Esophagus muscularis mucosa (tissue), 4 donors: Measurements from ENCODE around the gene ASS1. TPM values are rescaled to one million over a fixed set of nuclear protein-coding genes. Genes with fewer than 3 reads are reported as not detected.

Source experiments
- DNase-seq: peaks from one replicate; pipeline ENCODE4 v3.0.0-alpha.2; 2017; ENCODE audit errors: extremely low spot score
- H3K27ac ChIP-seq, 4 donors: fragments of 200-600 bp; sonication (generic); replicated peaks in 1 of 4; 1 replicate in 3 of 4; 2 replicates in 1 of 4; pipeline ENCODE4 v1.5.1; 2016 to 2019; ENCODE audit warnings: mild to moderate bottlenecking in 1 of 4
- H3K27me3 ChIP-seq, 4 donors: fragments of 200-600 bp; sonication (generic); one replicate each; pipeline versions ENCODE4 v1.5.1 to v1.6.0; 2016 to 2019
- H3K36me3 ChIP-seq, 4 donors: fragments of 200-600 bp; sonication (generic); one replicate each; pipeline ENCODE4 v1.5.1; 2016 to 2019
- H3K4me1 ChIP-seq, 4 donors: fragments of 200-600 bp; sonication (generic); one replicate each; pipeline ENCODE4 v1.5.1; 2016 to 2019
- H3K4me3 ChIP-seq, 4 donors: fragments of 200-600 bp; sonication (generic); 1 replicate in 2 of 4; 2 replicates in 2 of 4; pipeline ENCODE4 v1.5.1; 2016 to 2019; ENCODE audit warnings: mild to moderate bottlenecking in 4 of 4, moderate library complexity in 1 of 4
- H3K9me3 ChIP-seq, 4 donors: fragments of 200-600 bp; sonication (generic); 1 replicate in 3 of 4; 2 replicates in 1 of 4; pipeline ENCODE4 v1.5.1; 2016 to 2019
- EP300 ChIP-seq: sonication (generic); formaldehyde crosslinking; IDR thresholded peaks from one replicate; pipeline ENCODE4 v1.6.1; 2017; ENCODE audit warnings: antibody characterized with exemption
- POLR2A ChIP-seq: fragments of 450-650 bp; IDR thresholded peaks from one replicate; pipeline ENCODE4 v1.6.1; 2017; ENCODE audit warnings: antibody characterized with exemption, moderate library complexity, mild to moderate bottlenecking, low read depth
- POLR2AphosphoS5 ChIP-seq, 2 donors: sonication (generic); formaldehyde crosslinking; IDR thresholded peaks; one replicate each; pipeline ENCODE4 v1.6.1; 2017; ENCODE audit warnings: antibody characterized with exemption in 2 of 2
- WGBS: methylation state at CpG from one replicate; pipeline ENCODE4 v1.1.5; 2018; 5-methylcytosine and 5-hydroxymethylcytosine counted together
- intact Hi-C: fragments of 100-400 bp; cut with DNase I; formaldehyde crosslinking; loops from one replicate; pipeline ENCODE4 v1.15.1; 2023
- total RNA-seq, 4 donors: library from RNA; depleted of rRNA; stranded (reverse); fragments of >200 nt; gene quantifications; one replicate each; pipeline versions ENCODE4 v1.1.0 to v1.2.1, GENCODE V29; 2016
- TF ChIP-seq, protein P1 (sequence below), 3 experiments: fragments of 200-600 bp in 2 of 3; fragments of 450-650 bp in 1 of 3; sonication (generic) in 2 of 3; IDR thresholded peaks; one replicate each; pipeline ENCODE4 v1.5.1; 2017 to 2019; ENCODE audit warnings: antibody characterized with exemption in 3 of 3, mild to moderate bottlenecking in 2 of 3, moderate library complexity in 1 of 3

The ASS1 gene
- total RNA-seq, 4 donors from 2014 or later, result 67.7 to 113 (median 97.1) TPM

DNA sequence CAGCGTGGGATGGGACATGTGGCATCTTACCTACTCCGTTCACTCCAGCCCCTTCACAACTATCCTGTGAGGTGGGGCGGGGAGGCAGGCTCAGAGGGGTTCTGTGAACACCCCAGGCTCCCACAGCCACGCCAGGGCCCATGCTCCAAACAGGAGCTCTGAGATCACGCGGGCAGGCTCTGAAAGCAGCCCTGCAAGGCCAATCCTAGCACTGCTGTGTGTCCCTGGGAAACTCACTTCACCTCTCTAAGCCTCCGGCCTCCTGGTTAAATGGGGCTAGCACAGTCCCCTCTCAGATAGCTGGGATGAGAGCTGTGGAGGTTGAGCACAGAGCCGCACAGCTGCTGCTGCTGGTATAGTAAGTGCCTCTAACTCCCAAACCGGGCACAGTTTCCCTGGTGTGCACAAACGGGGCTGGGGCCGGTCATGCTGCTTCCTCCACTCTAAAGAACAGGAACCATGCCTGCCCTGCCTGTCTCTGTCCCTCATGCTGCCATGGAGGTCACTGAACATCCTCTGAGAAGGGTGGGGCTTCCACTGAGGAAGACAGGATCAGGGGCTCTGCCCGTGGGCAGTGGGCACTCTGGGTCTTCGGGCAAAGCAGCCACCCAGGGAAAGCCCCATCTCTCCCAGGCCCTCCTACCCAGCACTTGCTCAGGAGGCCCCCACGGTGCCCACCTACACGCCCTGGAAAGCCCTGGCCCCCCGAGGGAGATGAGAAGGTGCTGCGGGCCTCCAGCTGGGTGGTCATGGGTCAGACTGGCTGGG is 13.0 kb upstream of the ASS1 start:
- DNase-seq, result no peak
- Histone ChIP-seq H3K27ac (no peak overlapping the region), H3K4me3 (no peak overlapping the region), H3K4me1 (peaks cover 8 to 17% (median 15%) of the 10 kb centered on the region in 4 donors), H3K27me3 (peaks cover 0 to 20% (median 0%) of the 10 kb centered on the region in 4 donors), H3K36me3 (peaks cover 0 to 18% (median 7%) of the 10 kb centered on the region in 4 donors), H3K9me3 (no peaks in the 10 kb centered on the region)
- WGBS, result 93% methylated on average over 14 of the region's 17 CpGs
- intact Hi-C loops, result loop anchor here (10.0 kb wide), 1 partner anchor 187 kb away; no protein-coding TSS in a partner anchor
- TF ChIP-seq EP300 (no peak), POLR2A (no peak), POLR2AphosphoS5 (IDR thresholded peaks at IDR 0.05) (no peak)
- TF ChIP-seq, protein P1, sequence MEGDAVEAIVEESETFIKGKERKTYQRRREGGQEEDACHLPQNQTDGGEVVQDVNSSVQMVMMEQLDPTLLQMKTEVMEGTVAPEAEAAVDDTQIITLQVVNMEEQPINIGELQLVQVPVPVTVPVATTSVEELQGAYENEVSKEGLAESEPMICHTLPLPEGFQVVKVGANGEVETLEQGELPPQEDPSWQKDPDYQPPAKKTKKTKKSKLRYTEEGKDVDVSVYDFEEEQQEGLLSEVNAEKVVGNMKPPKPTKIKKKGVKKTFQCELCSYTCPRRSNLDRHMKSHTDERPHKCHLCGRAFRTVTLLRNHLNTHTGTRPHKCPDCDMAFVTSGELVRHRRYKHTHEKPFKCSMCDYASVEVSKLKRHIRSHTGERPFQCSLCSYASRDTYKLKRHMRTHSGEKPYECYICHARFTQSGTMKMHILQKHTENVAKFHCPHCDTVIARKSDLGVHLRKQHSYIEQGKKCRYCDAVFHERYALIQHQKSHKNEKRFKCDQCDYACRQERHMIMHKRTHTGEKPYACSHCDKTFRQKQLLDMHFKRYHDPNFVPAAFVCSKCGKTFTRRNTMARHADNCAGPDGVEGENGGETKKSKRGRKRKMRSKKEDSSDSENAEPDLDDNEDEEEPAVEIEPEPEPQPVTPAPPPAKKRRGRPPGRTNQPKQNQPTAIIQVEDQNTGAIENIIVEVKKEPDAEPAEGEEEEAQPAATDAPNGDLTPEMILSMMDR (IDR thresholded peaks at IDR 0.05), result no peak

DNA sequence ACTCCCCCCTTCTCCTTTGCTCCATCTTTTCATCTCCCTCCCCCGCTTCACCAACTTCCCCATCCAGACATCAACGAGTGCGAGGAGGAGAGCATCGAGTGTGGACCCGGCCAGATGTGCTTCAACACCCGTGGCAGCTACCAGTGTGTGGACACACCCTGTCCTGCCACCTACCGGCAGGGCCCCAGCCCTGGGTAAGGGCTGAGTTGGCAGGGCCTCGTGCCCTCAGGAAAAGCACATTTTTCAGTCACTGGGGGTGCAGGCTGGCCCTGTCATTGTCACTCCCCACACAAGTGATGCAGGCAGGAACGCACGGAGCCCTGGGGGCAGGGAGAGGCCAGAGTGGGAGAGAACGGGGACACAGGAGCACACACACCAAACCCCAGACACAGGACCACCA is 12.4 kb upstream of the ASS1 start:
- DNase-seq, result no peak
- Histone ChIP-seq H3K36me3 (peaks cover 0 to 18% (median 6%) of the 10 kb centered on the region in 4 donors), H3K27me3 (peaks cover 0 to 20% (median 0%) of the 10 kb centered on the region in 4 donors), H3K4me1 (peaks cover 7 to 17% (median 14%) of the 10 kb centered on the region in 4 donors), H3K9me3 (no peaks in the 10 kb centered on the region), H3K27ac (no peak overlapping the region), H3K4me3 (no peak overlapping the region)
- WGBS, result 83% methylated on average over 11 of the region's 11 CpGs
- TF ChIP-seq POLR2A (no peak), EP300 (no peak), POLR2AphosphoS5 (IDR thresholded peaks at IDR 0.05) (no peak)
- TF ChIP-seq, protein P1 (IDR thresholded peaks at IDR 0.05), result no peak
- intact Hi-C loops, result loop anchor here (10.0 kb wide), 1 partner anchor 188 kb away; no protein-coding TSS in a partner anchor

DNA sequence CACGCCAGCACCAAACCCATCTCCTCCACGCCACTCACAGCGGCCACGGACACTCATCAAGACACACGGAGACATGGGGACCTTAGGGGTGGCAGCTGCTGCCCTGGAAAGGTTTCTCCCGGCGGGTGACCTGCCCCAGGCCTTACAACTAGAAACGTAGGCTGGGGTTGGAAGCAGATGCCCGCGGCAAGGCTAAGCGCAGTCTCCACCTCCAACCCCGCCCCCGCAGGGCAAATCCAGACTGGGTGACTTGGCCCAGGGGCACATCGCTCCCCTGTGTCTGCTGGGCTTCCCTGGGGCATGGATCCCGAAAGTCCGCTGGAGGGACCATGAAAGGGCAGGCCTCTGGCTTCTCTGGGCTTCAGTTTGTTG is 12.0 kb upstream of the ASS1 start:
- intact Hi-C loops, result loop anchor here (10.0 kb wide), 1 partner anchor 188 kb away; no protein-coding TSS in a partner anchor
- Histone ChIP-seq H3K4me3 (peak overlapping the region; percentile 47 to 58 (median 50)), H3K27me3 (peaks cover 0 to 20% (median 0%) of the 10 kb centered on the region in 4 donors), H3K9me3 (no peaks in the 10 kb centered on the region), H3K27ac (no peak overlapping the region), H3K4me1 (peaks cover 5 to 17% (median 13%) of the 10 kb centered on the region in 4 donors), H3K36me3 (peaks cover 0 to 15% (median 4%) of the 10 kb centered on the region in 4 donors)
- TF ChIP-seq, protein P1 (IDR thresholded peaks at IDR 0.05), result no peak
- no peak for TF ChIP-seq POLR2A
- no peak for TF ChIP-seq EP300
- TF ChIP-seq POLR2AphosphoS5 (IDR thresholded peaks at IDR 0.05), result no peak
- DNase-seq, result no peak
- WGBS, result 66% methylated on average over 9 of the region's 16 CpGs

DNA sequence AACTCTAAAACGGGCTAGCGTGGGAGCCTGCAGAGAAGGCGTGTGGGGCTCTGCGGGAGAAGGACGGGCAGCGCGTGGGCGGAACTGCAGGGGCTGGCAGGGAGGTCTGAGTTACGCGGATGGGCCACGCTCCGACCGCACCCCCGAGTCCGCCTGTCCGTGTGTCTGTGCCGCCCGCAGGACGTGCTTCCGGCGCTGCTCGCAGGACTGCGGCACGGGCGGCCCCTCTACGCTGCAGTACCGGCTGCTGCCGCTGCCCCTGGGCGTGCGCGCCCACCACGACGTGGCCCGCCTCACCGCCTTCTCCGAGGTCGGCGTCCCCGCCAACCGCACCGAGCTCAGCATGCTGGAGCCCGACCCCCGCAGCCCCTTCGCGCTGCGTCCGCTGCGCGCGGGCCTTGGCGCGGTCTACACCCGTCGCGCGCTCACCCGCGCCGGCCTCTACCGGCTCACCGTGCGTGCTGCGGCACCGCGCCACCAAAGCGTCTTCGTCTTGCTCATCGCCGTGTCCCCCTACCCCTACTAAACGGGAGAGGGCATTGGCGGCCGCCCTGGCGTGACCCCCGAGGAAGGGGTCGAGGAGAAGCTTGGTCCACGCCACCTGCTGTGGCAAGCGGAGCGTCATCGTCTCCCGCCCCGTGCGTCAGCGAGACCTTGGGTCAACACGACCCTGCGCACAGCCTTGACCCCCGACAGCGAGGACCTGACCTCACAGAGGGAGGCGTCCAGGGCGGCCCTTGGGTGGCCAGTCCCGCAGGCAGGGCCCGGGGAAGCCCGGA is 11.4 kb upstream of the ASS1 start:
- H3K27ac ChIP-seq, result no peak overlapping the region
- no peak for DNase-seq
- peaks cover 0 to 9% (median under 1%) of the 10 kb centered on the region in 4 donors for H3K36me3 ChIP-seq
- intact Hi-C loops, result loop anchor here (10.0 kb wide), 1 partner anchor 189 kb away; no protein-coding TSS in a partner anchor
- no peaks in the 10 kb centered on the region for H3K9me3 ChIP-seq
- H3K4me3 ChIP-seq, result peak overlapping the region; percentile 47 to 58 (median 50)
- H3K4me1 ChIP-seq, result peaks cover 5 to 17% (median 13%) of the 10 kb centered on the region in 4 donors
- 32% methylated on average over 5 of the region's 92 CpGs for WGBS
- TF ChIP-seq, protein P1 (IDR thresholded peaks at IDR 0.05), result peak; percentile 64 to 88 (median 67)
- no peak for TF ChIP-seq POLR2AphosphoS5 (IDR thresholded peaks at IDR 0.05)
- H3K27me3 ChIP-seq, result peaks cover 0 to 20% (median 0%) of the 10 kb centered on the region in 4 donors
